HG03469 (cell line): ENCODE results near the gene RSRC2.
A peak's percentile ranks its signal among the peaks of the same experiment; 100 is the strongest.
"Not testable (repeated sequence)": the region's sequence is repeated elsewhere in the genome, so short reads cannot be mapped to it uniquely, and the experiment has no call there.

Experiments
- ATAC-seq: cut with Tn5 transposase; IDR thresholded peaks from one replicate; pipeline ENCODE4 v1.9.1; 2021; ENCODE audit warnings: mild to moderate bottlenecking, moderate library complexity, moderate number of reproducible peaks; ENCODE audit not compliant: unreplicated experiment

RSRC2 gene

DNA sequence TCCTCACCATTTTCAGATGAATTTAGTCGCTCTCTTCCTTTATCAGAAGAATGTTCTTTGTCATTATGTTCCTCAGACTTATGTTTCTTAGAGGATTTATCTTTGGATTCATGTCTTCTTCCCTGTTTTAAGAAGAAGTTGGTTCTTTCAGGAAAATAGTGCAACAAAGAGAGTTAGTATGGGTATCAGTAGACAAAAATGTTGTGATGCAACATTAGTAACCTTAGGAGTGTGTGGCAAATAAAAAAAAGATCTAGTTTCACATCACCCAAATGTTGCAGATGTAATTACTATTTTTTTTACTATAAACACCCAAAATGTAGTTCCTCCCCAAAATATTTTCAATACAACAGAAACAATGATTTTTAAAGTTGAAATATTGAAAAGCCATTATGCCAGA lies 7.8 kb downstream of the RSRC2 start:
- ATAC-seq: no peak

DNA sequence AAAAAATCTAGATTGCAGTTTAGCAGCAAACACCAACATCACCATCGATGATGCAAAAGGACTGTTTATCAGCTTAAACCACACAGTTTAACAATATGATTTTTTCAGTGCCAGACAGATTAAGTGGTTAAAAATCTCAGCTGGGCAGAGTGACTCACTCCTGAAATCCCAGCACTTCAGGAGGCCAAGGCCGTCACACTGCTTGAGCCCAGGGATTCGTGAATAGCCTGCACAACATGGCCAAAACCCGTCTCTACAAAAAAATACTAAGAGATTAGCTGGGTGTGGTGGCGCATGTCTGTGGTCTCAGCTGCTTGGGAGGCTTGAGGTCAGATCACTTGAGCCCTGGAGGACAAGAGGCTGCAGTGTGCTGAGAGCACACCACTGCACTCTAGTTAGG lies 8.9 kb downstream of the RSRC2 start:
- no peak for ATAC-seq

DNA sequence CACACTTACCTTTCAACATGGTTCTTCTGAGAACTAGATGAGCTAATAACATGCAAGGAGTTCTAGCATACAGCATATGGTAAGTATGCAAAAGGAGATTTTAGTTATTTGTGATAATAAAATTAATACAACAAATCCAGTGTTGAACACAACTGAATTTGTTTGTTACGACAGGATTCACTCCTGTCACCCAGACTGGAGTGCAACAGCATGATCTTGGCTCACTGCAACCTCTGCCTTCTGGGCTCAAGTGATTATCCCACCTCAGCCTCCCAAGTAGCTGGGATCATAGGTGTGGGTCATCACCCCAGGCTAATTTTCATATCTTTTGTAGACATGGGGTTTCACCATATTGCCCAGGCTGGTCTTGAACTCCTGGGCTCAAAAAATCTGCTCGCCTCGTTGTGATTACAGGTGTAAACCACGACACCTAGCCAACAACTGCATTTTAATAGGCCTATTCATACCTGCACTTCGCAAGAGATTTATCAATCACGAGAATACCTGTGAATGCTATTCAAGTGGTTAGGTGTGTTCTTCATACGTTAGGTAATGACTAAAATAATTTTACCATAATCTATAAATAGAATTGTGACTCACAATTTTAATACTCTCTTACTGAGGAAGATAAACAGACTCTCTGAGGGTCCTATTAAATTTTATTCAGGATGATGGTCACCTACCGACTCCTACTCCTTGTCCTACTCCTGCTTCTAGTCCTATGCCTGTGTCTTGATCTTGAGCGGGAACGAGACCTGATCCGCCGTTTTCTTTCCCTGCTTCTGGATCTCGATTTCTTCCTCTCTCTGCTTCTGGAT lies 10.0 kb downstream of the RSRC2 start:
- no peak for ATAC-seq

DNA sequence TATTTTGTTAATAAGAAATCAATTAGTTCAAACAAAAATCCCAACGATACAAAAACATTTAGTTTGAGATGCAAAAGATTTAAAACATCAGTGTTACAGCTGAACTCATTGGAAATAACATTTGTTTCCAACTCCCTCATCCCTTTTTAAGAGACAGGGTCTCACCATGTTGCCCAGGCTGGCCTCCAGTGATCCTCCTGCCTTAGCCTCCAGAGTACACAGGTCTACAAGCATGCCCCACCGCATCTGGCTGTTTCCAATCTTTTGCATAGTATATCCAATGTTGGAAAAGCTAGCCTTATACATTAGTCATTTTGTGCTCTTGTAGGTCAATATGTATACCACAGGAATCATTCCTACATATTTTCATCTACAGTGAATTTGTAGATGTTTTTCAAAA lies 11.5 kb downstream of the RSRC2 start:
- ATAC-seq: no peak

DNA sequence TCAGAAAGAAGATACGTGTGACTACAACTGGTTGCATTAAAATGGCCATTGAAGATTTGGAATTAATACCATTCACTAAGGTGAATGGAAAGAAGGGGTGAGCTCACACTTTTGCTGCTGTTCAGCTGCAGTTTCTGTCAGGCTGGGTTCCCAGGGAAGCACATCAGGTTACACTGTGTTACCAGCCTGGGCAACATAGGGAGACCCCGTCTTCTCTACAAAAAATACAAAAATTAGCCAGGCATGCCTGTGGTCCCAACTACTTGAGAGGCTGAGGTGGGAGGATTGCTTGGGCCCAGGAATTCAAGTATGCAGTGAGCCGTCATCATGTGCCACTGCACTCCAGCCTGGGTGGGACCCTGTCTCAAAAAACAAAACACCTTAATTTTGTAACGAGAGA lies 13.1 kb downstream of the RSRC2 start:
- no peak for ATAC-seq

DNA sequence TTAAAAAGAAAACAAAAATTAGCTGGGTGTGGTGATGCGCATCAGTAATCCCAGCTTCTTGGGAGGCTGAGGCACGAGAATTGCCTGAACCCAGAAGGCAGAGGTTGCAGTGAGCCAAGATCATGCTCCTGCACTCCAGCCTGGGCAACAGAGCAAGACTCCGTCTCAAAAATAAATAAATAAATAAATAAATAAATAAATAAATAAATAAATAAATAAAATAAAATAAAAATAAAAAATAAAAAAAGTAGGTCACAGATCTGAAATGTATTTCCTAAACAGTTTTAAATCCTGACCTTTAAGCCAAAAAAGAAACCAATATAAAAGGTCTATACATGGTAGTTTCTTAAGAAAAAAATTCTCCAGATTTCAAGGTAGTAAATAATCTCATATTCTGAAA lies 13.7 kb downstream of the RSRC2 start:
- ATAC-seq: not testable (repeated sequence)

DNA sequence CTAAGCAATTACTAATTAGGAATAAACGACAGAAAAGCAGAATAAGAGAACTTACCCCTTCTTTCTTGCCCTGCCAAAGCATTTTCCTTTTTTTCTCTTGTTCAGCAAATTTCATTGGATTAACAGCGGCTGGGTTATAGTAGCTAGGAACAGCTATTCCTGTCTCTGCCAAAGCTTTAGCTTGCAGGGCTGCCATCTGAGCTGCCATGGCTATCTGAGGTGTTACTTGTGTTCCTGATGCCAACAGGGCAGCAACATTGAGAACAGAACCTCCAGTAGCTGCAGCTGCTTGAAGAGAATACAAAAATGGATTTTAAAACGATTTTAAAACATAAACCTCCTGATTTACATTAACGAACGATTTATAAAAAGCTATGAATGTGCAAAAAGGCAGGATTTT lies 18.6 kb downstream of the RSRC2 start:
- ATAC-seq: no peak

DNA sequence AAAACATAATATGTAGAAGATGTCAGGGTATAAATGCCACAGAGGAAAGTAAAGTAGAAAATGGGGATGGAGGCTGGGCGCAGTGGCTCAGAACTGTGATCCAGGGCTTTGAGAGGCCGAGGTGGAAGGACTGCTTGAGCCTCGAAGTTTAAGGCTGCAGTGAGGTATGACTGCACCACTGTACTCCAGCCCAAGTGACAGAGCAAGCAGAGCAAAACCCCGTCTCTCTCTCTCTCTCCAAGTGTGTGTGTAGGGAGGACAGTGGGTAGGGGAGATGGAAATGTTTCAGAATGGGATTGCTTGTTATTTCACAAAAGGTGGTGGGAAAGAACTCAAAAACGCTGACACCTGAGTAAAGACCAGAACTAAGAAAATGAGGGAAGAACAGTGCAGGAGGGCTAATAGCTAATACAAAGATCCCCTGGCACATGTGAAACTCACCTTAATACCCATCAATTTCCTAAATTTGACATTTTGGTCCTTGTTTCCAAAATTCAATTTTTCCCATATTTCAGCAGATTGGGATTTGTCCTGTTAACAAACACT lies 20.3 kb downstream of the RSRC2 start:
- ATAC-seq: no peak

DNA sequence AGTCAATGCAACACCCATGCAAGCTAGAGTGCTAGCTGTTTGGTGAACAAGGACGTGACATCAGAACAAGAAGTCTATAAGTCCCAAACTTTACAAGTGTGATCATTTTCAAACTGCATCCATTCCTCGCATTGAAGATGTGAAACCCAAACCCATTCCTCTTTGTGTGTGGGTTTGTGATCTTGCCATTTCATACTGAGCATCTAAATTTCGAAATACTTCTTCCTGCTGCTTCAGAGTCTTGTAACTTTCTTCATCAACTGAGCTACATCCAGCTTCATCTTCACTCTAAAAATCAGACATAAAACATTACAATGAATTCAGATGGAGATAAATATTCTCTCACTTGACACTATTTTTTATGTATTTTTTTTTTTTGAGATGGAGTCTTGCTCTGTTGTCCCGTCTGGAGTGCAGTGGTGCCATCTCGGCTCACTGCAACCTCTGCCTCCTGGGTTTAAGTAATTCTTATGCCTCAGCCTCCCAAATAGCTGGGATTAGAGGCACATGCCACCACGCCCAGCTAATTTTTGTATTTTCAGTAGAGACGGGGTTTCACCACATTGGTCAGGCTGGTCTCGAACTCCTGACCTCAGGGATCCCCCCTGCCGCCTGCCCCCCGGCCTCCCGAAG lies 21.2 kb downstream of the RSRC2 start:
- no peak for ATAC-seq

DNA sequence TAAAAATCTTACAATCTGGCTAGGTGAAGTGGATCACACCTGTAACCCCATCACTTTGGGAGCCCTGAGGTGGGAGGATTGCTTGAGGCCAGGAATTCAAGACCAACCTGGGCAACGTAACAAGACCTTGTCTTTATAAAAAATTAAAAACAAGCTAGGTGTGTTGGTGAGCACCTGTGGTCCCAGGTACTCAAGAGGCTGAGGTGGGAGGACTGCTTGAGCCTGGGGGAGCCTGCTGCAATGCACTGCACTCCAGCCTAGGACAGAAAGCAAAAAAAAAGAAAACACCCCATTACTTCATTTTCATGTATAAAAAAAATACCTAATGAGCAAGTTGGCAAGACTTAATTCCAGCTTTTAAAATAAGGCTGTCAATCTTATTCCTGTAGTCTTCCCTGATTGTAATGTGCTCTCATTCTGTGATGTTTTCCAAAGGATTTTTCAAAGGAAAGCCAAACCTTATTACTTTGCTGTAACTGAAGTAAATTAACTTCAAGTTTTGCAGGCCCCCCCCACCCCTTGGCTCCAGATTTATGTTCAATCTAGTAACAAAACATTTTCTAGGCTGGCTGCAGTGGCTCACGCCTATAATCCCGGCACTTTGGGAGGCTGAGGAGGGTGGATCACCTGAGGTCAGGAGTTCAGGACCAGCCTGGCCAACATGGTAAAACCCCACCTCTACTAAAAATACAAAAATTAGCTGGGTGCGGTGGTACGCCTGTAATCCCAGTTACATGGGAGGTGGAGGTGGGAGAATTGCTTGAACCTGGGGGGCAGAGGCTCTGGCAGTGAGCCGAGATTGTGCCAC lies 22.7 kb downstream of the RSRC2 start:
- no peak for ATAC-seq

DNA sequence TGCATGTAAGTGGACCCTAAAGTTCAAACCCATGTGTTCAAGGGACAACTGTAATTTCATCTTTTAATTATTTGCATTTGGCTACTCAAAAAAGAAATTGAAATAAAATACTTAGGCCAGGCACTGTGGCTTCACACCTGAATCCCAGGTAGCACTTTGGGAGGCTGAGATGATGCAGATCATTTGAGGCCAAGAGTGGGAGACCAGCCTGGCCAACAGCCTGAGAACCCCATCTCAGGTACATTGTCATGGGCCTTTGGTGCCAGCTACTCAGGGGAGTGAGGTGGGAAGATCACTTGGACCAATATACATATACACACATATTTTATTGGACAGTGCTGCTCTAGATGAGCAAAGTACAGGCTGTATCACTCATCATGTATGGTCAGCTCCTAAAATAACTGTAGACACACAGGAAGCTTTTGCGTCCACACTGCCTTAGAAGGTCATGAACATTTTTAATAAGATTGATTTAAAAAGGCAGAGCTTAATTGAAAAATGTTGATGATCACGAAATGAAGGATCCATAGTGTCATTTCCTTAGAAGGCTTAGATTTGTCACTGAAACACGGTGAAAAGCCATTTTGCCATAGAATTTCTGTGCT lies 23.5 kb downstream of the RSRC2 start:
- ATAC-seq: no peak

DNA sequence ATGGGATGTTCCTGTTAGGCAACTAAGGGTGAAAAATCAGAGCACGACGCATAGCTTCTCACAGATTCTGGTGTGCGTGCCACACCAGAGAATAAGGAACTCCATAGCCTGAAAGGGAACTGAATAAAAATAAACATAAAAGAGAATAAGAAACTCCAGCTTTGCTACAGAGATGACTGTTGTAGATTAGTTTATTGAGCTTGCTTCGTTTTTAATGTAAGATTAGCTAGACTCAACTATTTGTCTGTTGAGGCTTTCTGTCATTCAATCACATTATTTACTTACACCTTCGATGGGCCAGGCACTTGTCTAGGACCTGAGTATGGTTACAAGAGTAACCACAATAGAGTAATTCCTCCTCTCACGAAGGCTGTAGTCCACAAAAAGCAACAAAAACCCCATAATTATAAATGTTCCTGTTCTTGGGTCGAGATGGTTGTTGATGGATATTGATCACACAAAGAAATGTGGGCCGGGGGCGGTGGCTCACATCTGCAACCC lies 25.2 kb downstream of the RSRC2 start:
- no peak for ATAC-seq

DNA sequence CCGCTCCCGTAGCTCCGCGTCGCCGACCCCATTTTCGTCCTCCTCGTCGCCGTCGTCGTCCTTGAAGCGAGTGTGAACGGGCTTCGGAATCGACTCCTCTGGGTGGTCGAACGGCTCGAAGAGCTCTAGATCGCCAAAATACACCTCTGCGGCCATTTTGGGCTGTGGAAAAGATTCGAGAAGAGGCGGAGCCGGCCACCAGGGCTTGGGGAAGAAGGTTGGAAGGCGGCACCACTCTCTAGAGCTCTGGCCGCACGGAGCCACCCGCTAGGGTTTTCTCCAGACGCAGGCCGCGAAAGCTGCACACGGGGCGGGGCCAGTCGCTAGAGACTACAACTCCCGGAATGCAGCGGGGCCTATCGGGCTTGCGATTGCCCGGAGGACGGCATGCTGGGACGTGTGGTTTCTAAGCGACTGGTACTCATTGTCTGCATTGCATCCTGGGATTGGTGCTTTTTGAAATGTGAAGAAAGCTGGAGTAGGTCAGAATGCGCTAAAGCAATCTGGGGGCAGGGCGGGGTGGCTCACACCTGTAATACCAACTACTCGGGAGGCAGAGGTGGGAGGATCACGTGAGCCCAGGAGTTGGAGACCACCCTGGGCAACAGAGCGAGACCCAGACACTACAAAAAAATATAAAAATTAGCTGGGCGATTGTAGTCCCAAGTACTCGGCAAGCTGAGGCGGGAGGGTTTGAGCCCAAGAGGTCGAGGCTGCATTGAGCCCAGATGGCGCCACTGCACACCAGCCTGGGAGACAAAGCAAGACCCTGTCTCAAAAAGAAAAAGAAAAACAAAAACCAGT lies 25.8 kb downstream of the RSRC2 start, which contains the start of gene ZCCHC8:
TSS of gene ZCCHC8 (minus strand) at position 248 of the 804 bp plus-strand sequence. CDS start at position 156, 92 bp downstream.
- peak; percentile 87 for ATAC-seq

DNA sequence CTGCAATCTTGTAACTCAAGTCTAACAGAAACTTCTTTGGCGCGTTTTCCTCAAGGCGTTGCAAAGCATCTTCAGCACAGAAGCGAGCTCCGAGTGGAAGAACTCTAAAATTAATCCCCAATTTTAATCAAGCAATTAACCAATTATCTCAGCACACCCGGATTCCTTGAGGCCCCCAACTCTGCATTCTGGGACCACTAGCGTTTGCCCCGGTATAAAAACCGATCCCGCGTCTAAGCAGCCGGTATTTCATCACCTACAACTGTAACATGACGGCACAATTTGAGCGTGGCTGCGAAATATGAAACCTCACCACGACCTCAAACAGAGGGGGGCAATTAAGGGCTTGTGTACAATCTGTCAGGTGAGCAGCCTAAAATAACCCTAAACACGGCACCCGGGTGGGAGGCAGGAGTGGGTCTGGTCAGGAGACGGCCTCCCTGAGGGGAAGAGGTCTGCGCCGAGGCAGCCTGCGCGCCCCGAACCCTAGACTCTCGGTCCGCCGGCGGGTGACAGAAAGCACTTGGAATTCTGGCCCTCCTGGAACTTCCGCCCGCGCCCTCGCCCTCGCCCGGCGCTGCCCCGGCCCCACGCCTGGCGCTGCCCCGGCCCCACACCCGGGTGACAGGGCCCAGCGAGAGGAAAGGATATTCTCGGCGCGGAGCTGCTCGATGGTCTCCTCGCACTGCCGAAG lies 26.6 kb downstream of the RSRC2 start:
- ATAC-seq: peak; percentile 1

DNA sequence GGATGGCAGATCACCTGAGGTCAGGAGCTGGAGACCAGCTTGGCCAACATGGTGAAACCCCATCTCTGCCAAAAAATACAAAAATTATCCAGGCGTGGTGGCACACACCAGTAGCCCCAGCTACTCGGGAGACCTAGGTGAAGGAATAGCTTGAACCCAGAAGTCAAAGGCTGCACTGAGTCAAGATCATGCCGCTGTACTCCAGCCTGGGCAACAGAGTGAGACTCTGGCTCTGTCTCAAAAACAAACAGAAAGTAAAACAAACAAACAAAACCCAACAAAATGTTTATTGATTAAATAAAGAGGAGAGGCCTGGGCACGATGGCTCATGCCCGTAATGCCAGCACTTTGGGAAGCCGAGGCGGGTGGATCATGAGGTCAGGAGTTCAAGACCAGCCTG lies 31.5 kb downstream of the RSRC2 start:
- ATAC-seq: no peak

DNA sequence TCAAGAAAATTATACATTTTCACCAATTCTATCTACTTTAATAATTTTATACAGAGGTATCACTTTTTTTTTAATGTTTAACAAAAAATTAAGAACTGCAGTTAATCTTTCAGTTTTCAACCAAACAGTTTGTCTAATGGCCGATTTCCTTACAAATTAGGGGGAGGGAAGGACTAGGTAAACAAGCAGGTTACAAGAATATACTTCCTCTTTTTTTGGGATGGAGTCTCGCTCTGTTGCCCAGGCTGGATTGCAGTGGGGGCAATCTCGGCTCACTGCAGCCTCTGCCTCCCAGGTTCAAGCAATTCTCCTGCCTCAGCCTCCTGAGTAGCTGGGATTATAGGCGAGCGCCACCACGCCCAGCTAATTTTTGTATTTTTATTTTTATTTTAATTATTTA lies 33.5 kb downstream of the RSRC2 start:
- ATAC-seq: not testable (repeated sequence)

DNA sequence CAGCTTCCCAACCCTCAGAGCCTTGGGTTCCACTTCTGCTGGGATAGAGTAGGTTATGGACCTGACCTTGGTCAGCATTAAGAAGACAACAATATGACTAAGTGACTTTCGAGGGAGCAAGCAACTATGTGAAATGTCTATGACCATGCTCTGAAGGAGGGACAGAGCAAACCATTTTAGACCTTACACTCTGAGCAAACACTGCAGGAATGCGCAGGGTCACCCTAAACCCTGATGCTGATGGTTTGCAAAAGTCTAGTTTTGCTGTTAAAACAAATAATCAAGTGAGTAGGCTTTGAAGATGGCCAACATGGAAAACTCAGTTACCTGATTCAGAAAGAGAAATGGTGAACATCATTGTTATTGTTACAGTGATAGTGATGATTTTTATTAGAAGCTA lies 34.7 kb downstream of the RSRC2 start:
- ATAC-seq: no peak

DNA sequence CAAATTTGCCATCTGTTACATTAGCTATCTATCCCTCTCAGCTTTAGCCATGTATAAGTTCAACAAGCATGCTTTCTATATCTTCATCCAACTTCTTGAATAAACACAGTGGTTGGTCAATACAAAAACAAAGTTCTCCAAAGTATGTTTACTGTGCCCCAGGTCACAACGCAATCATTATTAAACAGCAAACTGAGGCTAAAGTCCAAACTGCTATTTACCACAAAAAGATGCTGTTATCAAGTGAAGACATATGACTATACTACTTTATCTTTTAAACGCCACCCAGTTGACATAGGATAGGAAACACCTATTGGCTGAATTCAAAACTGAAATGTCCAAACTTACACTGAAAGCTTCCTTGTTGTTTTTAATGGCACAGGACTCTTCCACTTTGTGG lies 37.7 kb downstream of the RSRC2 start:
- no peak for ATAC-seq

DNA sequence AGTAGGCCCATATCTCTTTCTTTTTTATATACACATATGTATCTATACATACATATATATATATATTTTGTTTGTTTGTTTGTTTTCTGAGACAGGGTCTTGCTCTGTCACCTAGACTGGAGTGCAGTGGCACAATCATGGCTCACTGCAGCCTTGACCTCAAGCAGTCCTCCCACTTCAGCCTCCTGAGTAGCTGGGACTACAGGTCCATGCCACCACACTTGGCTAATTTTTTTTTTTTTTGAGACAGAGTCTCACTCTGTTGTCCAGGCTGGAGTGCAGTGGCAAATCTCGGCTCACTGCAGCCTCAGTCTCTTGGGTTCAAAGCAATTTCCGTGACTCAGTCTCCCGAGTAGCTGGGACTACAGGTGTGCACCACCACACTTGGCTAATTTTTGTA lies 38.9 kb downstream of the RSRC2 start:
- ATAC-seq: not testable (repeated sequence)
